Stimulated activated CD8-positive, alpha-beta memory T cell treated with anti-CD3 and anti-CD28 coated beads, Interleukin-2, amount 100 ng/mL, for 1 hour (primary cell): ENCODE results near the gene CDCA7.
"Not testable (repeated sequence)": the region's sequence is repeated elsewhere in the genome, so short reads cannot be mapped to it uniquely, and the experiment has no call there.

ENCODE experiments used
- DNase-seq, 2 donors: peaks; one replicate each; pipeline ENCODE4 v3.0.0-alpha.2; 2020; ENCODE audit warnings: low read depth in 2 of 2

Gene CDCA7

DNA sequence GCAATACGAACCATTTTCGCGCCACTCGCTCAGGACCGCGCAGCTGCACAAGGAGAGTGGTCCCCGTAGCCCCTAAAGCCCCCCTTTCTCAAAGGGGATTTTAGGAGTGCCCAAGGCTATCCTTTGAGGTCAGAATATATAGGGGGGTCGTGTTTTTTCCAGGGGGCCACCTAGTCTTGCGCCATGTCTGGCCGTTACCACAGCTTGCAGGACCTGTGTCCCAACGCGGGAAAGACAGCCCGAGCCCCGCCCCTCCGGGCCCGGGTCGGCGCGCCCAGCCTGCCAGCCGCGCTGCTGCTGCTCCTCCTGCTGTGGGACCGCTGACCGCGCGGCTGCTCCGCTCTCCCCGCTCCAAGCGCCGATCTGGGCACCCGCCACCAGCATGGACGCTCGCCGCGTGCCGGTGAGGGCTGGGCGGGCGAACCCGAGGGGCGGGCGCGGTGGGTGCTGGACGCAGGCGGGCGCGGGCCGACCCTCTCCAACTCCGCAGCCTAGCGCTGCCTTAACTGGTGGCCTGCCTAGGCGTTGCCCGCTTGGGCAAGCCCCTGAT lies at the start of gene CDCA7:
Gene CDCA7 (plus strand): TSS at position 291 of the 550 bp plus-strand sequence. CDS start 92 bp downstream, at position 383.
- DNase-seq: no peak

DNA sequence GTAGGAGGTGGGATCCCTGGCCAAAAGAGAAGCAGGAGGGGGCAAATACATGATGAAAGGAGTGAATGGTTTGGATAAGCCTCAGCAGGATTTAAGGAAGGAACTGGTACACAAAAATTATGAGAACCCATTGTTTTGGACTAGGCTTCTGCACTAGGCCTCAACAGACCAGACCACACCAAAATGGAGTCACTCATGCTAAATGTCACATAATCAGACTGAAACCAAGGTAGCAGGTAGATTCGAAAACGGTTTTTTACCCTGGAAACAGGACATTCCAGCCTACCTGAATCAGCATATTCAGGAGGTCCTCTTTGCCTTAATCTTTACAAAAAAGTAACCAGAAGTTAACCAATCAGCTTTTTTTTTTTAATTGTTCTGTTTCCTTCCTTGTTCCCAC lies 49.4 kb upstream of the CDCA7 start:
- DNase-seq: no peak

DNA sequence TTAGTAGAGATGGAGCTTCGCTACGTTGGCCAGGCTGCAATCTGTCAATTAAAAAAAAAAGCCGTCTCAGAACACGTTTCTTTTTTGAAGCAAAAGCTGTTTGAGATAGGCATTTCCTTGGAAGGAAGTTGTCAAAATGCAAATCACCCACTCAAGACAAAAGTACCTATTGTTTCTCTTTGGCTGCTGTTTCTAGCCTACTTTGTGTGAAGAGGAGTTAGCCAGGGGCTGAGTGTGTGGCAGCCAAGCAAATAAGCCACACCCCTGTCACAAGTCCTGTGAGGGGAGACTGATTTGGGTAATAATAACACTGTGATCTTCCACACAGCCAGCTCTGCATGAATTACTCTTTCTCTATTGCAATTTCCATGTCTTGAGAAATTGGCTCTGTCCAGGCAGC lies 47.4 kb upstream of the CDCA7 start:
- no peak for DNase-seq

DNA sequence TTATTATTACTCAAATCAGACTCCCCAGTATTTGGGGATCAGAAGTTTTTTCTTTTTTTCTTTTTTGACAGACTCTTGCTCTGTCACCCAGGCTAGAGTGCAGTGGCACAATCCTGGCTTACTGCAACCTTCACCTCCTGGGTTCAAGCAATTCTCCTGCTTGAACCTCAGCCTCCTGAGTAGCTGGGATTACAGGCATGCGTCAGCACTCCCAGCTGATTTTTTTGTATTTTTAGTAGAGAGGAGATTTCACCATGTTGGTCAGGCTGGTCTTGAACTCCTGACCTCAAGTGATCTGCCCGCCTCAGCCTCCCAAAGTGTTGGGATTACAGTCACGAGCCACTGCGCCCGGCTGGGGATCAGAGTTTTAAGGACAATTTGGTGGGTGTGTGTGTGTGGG lies 45.3 kb upstream of the CDCA7 start:
- DNase-seq: not testable (repeated sequence)

DNA sequence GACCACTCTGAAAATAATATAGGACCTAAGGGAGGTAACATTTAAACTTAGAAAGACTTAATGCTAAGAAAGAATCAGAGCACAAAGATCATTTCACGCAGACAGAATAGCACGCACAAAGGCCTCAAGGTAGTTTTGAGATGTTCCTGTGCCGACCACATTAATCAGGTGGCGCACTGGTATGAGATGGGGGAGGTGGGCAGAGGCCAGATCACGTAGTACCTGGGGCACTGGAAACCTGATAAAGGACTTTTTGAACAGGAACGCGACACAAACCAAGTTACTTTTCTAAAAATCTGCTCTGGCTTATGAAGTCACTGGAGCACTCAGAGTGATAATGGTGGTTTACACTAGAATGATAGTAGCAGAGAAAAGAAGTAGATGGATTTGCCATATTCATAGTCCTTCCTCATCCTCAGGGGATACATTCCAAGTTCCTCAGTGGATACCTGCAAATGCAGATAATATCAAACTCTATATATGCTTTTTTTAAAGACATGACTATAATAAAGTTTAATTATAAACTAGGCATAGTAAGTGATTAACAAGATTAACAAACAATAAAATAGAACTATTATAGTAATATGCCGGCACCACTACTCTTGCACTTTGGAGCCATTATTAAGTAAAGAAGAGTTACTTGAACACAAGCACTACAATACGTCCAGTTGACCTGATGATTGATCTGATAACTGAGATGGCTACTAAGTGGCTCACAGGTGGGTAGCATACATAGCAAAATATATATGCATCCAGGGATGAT lies 42.6 kb upstream of the CDCA7 start:
- no peak for DNase-seq

DNA sequence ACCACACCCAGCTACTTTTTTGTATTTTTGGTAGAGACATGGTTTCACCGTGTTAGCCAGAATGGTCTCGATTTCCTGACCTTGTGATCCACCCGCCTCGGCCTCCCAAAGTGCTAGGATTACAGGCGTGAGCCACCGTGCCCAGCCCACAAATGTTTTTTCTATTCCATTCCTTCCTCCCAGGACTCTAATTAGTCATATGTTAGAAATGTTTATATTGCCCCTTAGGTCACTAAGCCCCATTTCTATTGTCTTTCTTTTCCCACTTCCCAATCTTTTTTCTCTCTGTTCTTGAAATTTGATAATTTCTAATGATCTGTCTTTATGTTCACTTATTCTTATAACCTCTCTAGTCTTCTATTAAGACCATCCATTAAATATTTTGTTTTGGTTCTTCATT lies 31.3 kb upstream of the CDCA7 start:
- DNase-seq: no peak

DNA sequence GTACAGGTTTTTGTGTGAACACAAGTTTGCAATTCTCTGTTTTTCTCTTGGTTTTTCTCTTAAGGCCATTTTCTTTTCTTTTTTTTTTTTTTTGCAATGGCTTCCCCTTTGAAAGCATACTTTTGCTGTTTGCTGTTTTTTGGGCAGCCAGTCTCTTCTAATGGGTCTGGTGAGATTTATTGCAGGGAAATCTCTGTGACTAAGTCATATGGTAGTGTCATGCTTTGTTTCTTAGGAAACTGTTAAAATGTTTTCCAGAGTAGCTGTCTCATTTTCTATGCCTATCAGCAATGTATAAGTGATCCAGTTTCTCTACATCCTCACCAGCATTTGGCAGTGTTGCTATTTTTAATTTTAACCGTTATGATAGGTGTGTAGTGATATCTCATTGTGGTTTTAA lies 27.9 kb upstream of the CDCA7 start:
- no peak for DNase-seq

DNA sequence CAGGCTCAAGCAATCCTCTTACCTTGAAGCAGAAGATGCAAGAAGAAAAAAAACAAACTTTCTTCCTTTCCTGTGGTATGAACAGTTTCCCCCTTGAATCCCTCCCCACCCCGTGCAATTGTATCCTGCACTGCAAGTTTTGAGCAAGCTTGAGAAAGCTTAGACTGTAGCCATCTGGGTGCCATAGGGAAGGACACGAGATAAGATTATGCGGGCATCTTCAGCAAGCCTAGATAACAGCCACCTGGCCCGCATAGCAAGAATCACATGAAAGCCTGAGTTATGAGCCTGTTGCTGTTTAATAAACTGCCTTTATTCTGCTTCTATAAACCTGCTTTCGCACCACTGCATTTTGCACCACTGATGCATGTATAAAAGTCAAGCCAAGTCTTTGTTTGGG lies 27.3 kb upstream of the CDCA7 start:
- DNase-seq: no peak

DNA sequence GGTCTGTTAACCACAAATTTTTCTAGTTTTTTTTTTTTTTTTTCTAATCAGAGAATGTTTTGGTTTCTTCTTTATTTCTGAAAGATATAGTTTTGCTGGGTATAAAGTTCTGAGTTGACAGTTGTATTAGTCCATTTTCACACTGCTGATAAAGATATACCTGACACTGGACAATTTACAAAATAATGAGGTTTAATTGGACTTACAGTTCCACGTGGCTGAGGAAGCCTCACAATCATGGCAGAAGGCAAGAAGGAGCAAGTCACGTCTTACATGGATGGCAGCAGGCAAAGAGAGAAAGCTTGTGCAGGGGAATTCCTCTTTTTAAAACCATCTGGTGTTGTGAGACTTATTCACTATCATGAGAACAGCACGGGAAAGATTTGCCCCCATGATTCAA lies 21.7 kb upstream of the CDCA7 start:
- not testable (repeated sequence) for DNase-seq

DNA sequence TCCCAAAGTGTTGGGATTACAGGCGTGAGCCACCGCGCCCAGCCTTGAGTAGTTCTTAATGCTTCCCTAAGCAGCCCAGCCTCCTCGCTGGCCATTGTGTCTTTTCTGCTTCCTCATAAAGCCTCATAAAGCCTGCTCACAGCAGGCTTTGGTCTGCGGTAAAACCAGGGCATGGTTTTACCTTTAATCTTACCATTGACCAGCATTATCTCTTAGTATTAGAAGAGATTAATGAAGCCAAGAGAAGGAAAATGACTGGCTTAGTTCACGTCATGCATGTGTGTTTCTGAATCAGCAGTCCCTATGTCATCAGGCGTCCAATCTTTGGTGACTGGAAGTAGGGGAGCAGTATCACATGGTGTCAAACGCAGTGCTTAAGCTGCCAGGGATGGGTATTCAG lies 14.9 kb upstream of the CDCA7 start:
- no peak for DNase-seq

DNA sequence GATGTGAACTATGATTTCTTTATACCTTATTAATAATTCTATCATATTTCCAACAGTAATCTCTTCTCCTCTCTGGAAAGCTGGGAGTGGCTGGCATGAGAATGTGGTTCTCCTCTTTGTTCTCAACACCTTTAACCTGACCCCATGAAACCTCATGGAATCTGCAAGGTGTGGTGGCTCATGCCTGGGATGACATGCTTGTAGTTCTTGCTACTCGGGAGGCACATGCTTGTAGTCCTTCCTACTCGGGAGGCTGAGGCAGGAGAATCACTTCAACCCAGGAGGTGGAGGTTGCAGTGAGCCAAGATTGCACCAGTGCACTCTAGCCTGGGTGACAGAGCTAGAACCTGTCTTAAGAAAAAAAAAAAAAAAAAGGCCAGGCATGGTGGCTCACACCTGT lies 10.8 kb upstream of the CDCA7 start:
- DNase-seq: no peak

DNA sequence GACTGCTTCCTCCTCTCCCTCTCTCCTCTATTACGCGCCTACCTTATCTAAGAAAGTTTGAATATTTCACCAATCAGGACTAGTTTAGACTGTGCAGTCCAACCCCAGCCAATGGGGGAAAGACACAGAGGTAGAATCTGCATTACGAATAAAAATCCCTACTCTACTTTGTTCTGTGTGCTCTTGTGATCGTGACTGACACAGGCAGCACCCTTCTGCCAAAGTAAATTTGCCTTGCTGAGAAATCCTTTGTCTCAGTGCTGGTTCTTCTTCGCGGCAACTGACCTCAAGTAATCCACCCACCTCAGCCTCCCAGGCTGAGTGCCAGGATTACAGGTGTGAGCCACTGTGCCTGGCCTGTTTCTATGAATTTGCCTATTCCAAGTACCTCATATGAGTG lies 8.6 kb upstream of the CDCA7 start:
- DNase-seq: no peak

DNA sequence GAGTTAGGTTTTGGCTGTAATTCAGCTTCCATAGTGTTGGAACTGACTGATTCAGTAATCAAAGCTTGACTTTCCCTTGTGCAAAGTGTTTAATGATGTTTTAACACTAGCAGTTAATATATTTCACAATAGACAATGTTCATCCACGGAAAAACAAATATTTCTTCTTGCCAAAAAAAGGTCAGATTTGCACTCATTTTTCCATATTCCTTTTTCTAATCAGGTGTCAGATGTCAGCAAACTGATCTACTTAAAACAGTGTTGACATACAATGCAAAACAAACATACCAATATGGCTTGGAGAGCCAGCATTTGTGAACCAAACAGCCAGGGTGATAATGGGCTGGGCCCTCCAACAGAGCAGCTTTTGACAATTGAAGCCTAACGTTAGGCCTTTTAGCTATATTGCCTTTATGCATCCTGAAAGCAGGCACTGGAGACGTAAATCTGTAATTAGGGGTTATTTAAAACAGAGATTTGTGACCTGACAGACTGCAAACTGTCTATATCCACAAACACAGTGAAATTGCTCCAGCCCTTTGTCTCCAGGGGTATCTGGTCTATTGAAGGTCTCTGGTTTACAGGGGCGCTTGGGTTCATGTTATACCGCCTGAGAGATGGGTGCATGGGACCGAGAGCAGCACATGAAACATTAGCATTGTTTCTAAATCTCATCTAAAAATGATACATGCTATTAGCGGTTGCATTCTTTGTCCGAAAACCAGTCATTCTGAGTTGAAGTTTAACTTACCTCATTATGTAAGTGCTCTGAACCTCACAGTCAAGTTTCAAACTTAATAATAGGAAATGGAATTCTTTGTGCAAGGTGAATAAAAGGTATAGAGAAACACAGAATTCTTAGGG lies 7.1 kb upstream of the CDCA7 start:
- DNase-seq: no peak

DNA sequence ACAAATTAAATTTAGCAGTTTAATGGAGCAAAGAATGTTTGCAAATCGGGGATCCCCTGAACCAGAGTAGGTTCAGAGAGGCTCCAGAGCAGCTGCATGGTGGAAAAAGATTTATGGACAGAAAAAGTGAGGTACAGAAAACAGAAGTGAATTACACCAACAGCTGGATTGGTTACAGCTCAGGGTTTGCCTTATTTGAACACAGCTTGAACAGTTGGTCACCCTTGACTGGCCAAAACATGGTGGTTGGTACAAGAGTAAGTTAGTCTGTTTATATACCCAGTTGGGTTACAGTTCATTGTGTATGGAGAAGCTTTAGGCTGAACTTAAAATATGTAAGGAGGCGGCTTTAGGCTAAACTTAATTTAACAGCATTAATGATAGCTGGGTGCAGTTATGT lies 5.4 kb upstream of the CDCA7 start:
- DNase-seq: no peak

DNA sequence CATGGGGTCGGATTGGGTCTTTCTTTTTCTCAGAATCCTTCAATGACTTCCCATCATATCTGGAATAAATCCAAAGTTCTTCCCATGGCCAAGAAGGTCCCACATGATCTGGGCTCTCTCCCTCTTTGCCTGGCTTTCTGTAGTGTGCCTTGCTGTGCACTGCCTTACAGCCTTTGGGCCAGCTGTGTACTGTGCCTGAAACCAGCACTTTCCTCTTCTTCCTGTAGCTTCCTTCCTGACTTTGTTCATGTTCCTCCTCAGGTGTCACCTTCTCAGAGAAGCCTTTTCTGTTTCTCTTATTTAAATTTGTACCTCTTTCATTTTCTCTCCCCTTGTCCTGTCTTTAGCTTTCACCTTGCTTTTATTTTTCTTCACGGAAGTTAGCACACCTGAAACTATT lies 4.3 kb upstream of the CDCA7 start:
- no peak for DNase-seq

DNA sequence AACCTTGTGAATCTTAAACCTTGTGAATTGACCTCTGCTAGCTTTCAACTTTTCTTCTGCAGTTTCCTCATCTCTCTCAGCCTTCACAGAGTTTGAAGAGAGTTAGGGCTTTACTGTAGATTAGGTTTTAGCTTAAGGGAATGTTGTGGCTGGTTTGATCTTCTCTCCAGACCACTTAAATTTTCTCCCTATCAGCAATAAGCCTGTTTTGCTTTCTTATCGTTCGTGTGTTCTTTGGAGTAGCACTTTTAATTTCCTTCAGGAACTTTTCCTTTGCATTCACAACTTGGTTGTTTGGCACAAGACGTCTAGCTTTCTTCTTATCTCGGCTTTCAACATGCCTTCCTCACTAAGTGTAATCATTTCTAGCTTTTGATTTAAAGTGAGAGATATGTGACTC lies 2.8 kb upstream of the CDCA7 start:
- DNase-seq: no peak

DNA sequence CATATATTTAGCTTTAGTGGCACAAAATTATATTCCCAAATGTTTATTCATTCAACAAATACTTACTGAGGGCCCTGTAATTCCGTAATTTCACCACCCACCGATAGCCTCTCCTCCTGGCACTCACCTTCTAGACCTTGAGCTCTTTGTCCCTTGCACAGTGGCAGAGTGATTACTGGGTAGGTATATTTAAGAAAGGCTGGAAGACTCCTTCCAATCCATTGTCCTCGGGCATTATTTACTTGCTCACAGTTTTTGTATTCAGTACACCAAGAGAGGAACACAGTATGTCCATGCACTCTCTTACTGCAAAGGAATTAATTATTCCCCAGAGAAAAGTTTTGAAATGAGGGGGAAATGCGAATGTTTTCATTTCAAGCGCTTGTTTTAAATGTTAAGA lies 1.1 kb upstream of the CDCA7 start:
- no peak for DNase-seq

DNA sequence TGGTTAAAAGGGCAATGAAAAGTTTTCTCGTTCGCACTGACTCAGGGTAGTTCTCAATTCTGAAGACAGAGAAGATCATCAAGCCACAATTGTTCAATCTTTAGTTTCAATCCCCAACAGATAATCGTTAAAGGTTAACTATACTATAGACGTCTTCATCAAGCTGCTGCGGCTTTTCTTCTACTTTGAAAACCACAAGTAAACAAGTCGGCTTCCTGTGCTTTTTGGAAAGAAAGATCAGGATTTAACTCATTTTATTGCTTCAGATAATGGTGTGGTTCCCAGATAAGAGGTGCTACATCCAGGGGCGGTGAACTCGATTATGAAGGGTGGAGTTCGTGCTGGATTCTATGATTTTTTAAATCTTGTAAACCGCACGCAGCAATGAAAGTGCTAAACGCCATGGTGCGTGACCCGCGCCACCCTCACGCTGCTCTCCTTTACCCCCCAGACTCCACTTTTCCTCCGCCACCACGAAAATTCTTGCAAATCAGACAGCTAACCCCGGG lies 545 bp upstream of the CDCA7 start:
- DNase-seq: no peak

DNA sequence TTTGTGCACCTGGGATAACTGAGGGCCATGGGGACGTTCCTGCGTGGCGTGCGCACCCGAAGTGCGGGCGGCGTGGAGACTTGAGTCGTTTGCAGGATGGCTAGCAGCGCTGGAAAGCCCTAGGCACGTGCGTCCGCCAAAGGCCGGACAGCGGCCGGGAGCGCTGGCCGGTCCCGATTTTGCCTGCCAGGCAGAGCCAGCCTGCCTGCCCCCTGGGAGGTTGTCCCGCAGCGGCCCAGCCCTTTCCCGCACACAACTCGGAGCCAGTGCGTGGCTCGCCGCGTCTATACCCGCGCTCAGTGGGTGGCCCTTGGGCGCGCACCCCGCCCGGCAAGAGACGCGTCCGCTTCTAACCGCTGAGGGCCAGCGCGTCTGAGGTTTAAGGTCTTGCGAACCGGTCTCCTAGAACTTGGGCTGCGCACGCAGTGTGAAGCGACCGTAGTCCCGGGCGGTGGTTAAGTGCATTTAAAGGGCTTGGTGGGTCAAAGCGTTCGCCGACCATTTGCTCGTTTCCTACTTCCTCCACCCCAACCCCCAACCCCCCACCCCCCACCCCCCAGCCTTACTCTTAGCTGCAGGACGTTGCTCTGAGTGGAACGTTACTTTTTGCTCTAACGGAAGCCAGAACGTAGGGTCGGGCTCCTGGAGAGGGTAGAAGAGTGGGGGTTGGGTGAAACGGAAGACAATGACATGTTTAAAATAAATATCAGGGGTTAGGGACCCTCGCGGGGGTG lies 627 bp downstream of the CDCA7 start:
- no peak for DNase-seq

DNA sequence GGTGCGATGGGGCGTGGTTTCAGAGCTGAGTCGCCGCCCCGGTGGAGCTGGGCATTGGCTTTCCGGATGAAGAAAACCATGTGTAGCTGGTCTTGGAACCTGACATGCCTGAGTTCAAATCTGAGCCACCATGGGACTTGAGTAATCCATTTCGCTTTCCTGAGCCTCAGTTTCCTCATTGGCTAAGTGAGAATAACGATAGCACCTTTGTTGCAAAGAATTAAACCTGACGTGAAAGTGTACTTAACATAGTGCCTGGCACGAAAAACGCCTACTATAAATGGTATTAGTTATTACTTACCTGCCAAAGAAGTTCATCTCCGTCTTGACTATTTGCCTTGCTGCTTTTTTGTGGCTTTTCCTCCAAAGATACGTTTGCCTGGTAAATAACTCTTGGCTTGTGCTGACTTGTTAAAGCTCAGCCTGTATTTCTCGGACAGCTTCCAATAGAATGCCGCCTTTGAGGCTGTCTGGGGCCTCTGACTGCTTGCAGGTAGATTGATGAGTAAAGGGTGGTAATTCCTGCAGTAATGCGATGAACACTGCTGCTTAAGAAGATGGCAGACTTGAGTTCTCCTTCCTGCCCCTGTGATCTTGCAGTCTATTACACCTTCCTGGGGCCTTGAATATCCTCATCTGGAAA lies 1.3 kb downstream of the CDCA7 start:
- DNase-seq: no peak

DNA sequence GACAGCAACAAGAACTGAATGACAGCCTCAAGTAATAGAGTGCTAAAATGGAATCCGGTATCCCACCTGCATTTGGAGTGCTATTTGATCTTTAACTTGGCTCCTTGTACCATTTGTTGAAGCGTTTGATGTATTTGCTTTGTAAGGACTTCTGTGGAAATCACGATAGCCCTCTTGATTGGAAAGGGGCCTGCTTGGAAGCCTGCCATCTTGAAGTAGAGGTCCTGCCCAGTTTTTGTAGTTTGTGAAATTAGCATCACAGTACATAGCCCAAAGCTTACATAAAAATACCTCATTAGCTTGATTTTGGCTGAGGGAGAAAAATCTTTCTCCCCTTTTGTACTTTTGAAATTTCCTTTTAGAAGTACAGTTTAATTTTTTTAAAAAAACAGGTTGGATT lies 2.7 kb downstream of the CDCA7 start:
- DNase-seq: no peak

DNA sequence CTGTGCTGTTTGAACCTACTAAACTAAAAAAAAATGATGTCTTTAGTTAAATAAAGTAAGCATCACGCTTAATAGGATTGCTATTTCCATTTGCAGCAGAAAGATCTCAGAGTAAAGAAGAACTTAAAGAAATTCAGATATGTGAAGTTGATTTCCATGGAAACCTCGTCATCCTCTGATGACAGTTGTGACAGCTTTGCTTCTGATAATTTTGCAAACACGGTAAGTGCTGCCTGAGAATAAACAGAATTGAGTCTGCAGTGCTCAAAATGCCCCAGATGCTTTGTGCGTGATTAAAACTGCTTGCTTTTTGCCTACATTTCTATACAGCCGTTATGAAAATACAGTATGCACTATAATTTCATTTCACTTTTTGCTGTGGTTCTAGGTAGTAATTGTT lies 3.9 kb downstream of the CDCA7 start:
- DNase-seq: no peak
